MM.1S (cell line): Measurements from ENCODE around the gene FBXO46.

Source experiments
- EZH2phosphoT487 ChIP-seq: fragments of 300-600 bp; sonication (generic); IDR thresholded peaks from 2 replicates; pipeline ENCODE4 v1.6.1; 2018; ENCODE audit warnings: antibody characterized with exemption, low read length
- TF ChIP-seq, protein P1 (sequence below): fragments of 300-600 bp; sonication (generic); IDR thresholded peaks from 2 replicates; pipeline ENCODE4 v1.5.1; 2016; ENCODE audit warnings: antibody characterized with exemption, low read length, mixed read lengths

- TF ChIP-seq, protein P1, sequence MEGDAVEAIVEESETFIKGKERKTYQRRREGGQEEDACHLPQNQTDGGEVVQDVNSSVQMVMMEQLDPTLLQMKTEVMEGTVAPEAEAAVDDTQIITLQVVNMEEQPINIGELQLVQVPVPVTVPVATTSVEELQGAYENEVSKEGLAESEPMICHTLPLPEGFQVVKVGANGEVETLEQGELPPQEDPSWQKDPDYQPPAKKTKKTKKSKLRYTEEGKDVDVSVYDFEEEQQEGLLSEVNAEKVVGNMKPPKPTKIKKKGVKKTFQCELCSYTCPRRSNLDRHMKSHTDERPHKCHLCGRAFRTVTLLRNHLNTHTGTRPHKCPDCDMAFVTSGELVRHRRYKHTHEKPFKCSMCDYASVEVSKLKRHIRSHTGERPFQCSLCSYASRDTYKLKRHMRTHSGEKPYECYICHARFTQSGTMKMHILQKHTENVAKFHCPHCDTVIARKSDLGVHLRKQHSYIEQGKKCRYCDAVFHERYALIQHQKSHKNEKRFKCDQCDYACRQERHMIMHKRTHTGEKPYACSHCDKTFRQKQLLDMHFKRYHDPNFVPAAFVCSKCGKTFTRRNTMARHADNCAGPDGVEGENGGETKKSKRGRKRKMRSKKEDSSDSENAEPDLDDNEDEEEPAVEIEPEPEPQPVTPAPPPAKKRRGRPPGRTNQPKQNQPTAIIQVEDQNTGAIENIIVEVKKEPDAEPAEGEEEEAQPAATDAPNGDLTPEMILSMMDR, result no peak
- no peak for TF ChIP-seq EZH2phosphoT487
These were observed 9.1 kb upstream of the FBXO46 start for GRCh38 chr19:45739498-45740439.
